H9 (cell line): ENCODE measurements around the gene BCL2L1. TPM values are rescaled to one million over a fixed set of nuclear protein-coding genes. Genes with fewer than 3 reads are reported as not detected.

Experiments used
- DNase-seq: peaks from one replicate; pipeline ENCODE4 v3.0.0-alpha.2; 2017
- H2AFZ ChIP-seq: one replicate; pipeline ENCODE4 v1.6.1; 2013; ENCODE audit warnings: mild to moderate bottlenecking, low read length, control low read depth, moderate library complexity
- H2AK5ac ChIP-seq: 2 replicates; pipeline ENCODE4 v1.6.1; 2013; ENCODE audit warnings: low read length, control low read depth, mixed read lengths; ENCODE audit not compliant: insufficient read length
- H2BK120ac ChIP-seq: one replicate; pipeline ENCODE4 v1.6.1; 2013; ENCODE audit warnings: low read depth, mild to moderate bottlenecking, low read length, control low read depth, inconsistent platforms; ENCODE audit not compliant: poor library complexity, severe bottlenecking
- H2BK12ac ChIP-seq: 2 replicates; pipeline ENCODE4 v1.6.1; 2013; ENCODE audit warnings: low read length, control low read depth, mixed read lengths, low read depth; ENCODE audit not compliant: insufficient read length
- H2BK15ac ChIP-seq: 2 replicates; pipeline ENCODE4 v1.6.1; 2013; ENCODE audit warnings: low read depth, low read length, control low read depth
- H2BK20ac ChIP-seq: one replicate; pipeline ENCODE4 v1.6.1; 2013; ENCODE audit warnings: low read depth, mild to moderate bottlenecking, low read length, control low read depth, inconsistent platforms; ENCODE audit not compliant: poor library complexity, severe bottlenecking
- H2BK5ac ChIP-seq: 2 replicates; pipeline ENCODE4 v1.6.1; 2013; ENCODE audit warnings: low read length, control low read depth, mixed read lengths; ENCODE audit not compliant: insufficient read length
- H3K14ac ChIP-seq: 2 replicates; pipeline ENCODE4 v1.6.1; 2013; ENCODE audit warnings: low read length, control low read depth; ENCODE audit not compliant: insufficient read depth
- H3K18ac ChIP-seq: 2 replicates; pipeline ENCODE4 v1.6.1; 2013; ENCODE audit warnings: low read depth, mild to moderate bottlenecking, mixed read lengths, low read length, control low read depth; ENCODE audit not compliant: insufficient read length
- H3K23ac ChIP-seq: 2 replicates; pipeline ENCODE4 v1.6.1; 2013; ENCODE audit warnings: low read length, control low read depth, mixed read lengths, low read depth; ENCODE audit not compliant: insufficient read length
- H3K23me2 ChIP-seq: 2 replicates; pipeline ENCODE4 v1.6.1; 2013; ENCODE audit warnings: low read depth, mild to moderate bottlenecking, mixed read lengths, low read length, control low read depth; ENCODE audit not compliant: insufficient read length, poor library complexity, severe bottlenecking
- H3K27ac ChIP-seq: 2 replicates; pipeline ENCODE4 v1.5.1; 2013; ENCODE audit warnings: low read length, control low read depth, mixed read lengths, low read depth; ENCODE audit not compliant: insufficient read length
- H3K27me3 ChIP-seq: 2 replicates; pipeline ENCODE4 v1.6.1; 2013; ENCODE audit warnings: low read length, control low read depth, inconsistent platforms; ENCODE audit not compliant: insufficient read depth
- H3K4ac ChIP-seq: 2 replicates; pipeline ENCODE4 v1.6.1; 2013; ENCODE audit warnings: low read depth, mild to moderate bottlenecking, control low read depth, inconsistent platforms, low read length, moderate library complexity
- H3K4me1 ChIP-seq: 2 replicates; pipeline ENCODE4 v1.6.1; 2013; ENCODE audit warnings: low read length, control low read depth, inconsistent platforms; ENCODE audit not compliant: insufficient read depth
- H3K4me2 ChIP-seq: 2 replicates; pipeline ENCODE4 v1.6.1; 2013; ENCODE audit warnings: low read length, control low read depth, mixed read lengths; ENCODE audit not compliant: insufficient read length, insufficient read depth
- H3K56ac ChIP-seq: 2 replicates; pipeline ENCODE4 v1.6.1; 2013; ENCODE audit warnings: low read depth, mild to moderate bottlenecking, mixed read lengths, low read length, control low read depth; ENCODE audit not compliant: insufficient read length
- H3K79me1 ChIP-seq: 2 replicates; pipeline ENCODE4 v1.6.1; 2013; ENCODE audit warnings: low read depth, mild to moderate bottlenecking, moderate library complexity, low read length, control low read depth, inconsistent platforms; ENCODE audit not compliant: insufficient read depth, poor library complexity, severe bottlenecking
- H3K79me2 ChIP-seq: 2 replicates; pipeline ENCODE4 v1.6.1; 2013; ENCODE audit warnings: low read length, control low read depth, inconsistent platforms; ENCODE audit not compliant: insufficient read depth
- H3K9ac ChIP-seq: 2 replicates; pipeline ENCODE4 v1.6.1; 2013; ENCODE audit warnings: low read length, control low read depth, mixed read lengths; ENCODE audit not compliant: insufficient read length; ENCODE audit errors: extremely low read depth
- H3K9me3 ChIP-seq: one replicate; pipeline ENCODE4 v1.6.1; 2013; ENCODE audit warnings: low read depth, low read length, inconsistent platforms; ENCODE audit not compliant: control insufficient read depth
- H3T11ph ChIP-seq: one replicate; pipeline ENCODE4 v1.6.1; 2013; ENCODE audit warnings: mild to moderate bottlenecking, low read length, control low read depth, inconsistent platforms
- H4K20me1 ChIP-seq: one replicate; pipeline ENCODE4 v1.6.1; 2013; ENCODE audit not compliant: control insufficient read depth, insufficient read length, insufficient read depth
- H4K5ac ChIP-seq: 2 replicates; pipeline ENCODE4 v1.6.1; 2013; ENCODE audit warnings: low read depth, mild to moderate bottlenecking, mixed read lengths, low read length, control low read depth; ENCODE audit not compliant: insufficient read length
- H4K8ac ChIP-seq: replicated peaks from 2 replicates; pipeline ENCODE4 v1.6.1; 2013; ENCODE audit warnings: low read length, control low read depth, mixed read lengths, low read depth; ENCODE audit not compliant: insufficient read length
- H4K91ac ChIP-seq: 2 replicates; pipeline ENCODE4 v1.6.1; 2013; ENCODE audit warnings: low read depth, mild to moderate bottlenecking, moderate library complexity, mixed read lengths, low read length, control low read depth; ENCODE audit not compliant: insufficient read length
- H3K27ac Mint-ChIP-seq, 3 experiments: 2 replicates in 2 of 3; 3 replicates in 1 of 3; pipeline ENCODE4 v1.8.0; 2020 to 2021; ENCODE audit warnings: mixed read lengths in 3 of 3, mild to moderate bottlenecking in 1 of 3, moderate library complexity in 1 of 3
- H3K27me3 Mint-ChIP-seq: 2 replicates; pipeline ENCODE4 v1.8.0; 2021; ENCODE audit warnings: low read depth, mild to moderate bottlenecking, moderate library complexity, mixed read lengths
- H3K36me3 Mint-ChIP-seq, 3 experiments: 2 replicates in 2 of 3; 3 replicates in 1 of 3; pipeline ENCODE4 v1.8.0; 2020 to 2021; ENCODE audit warnings: low read depth in 3 of 3, mixed read lengths in 3 of 3; ENCODE audit not compliant: insufficient read depth in 1 of 3
- H3K4me1 Mint-ChIP-seq, 2 experiments: 2 replicates each; pipeline ENCODE4 v1.8.0; 2020; ENCODE audit warnings: mixed read lengths in 2 of 2
- H3K4me3 Mint-ChIP-seq, 2 experiments: 2 replicates in 1 of 2; 3 replicates in 1 of 2; pipeline ENCODE4 v1.8.0; 2020 to 2021; ENCODE audit warnings: mild to moderate bottlenecking in 2 of 2, mixed read lengths in 2 of 2, moderate library complexity in 1 of 2
- H3K9me3 Mint-ChIP-seq, 2 experiments: 2 replicates in 1 of 2; 3 replicates in 1 of 2; pipeline ENCODE4 v1.8.0; 2020; ENCODE audit warnings: mild to moderate bottlenecking in 2 of 2, mixed read lengths in 2 of 2, moderate library complexity in 1 of 2
- CTCF ChIP-seq: fragments of 200-600 bp; sonication (generic); conservative IDR thresholded peaks from 3 replicates; pipeline ENCODE4 v1.8.0; 2021; ENCODE audit warnings: antibody characterized with exemption, mild to moderate bottlenecking
- total RNA-seq: library from RNA; stranded (reverse); gene quantifications from 2 replicates; pipeline ENCODE4 v1.2.1, GENCODE V29; 2021

Gene BCL2L1
- total RNA-seq, 1 experiment from 2014 or later = 105 TPM

- H3K27ac ChIP-seq = no peak overlapping the region
Observed at GRCh38 chr20:31705191-31705590, 17.5 kb downstream of the BCL2L1 start.

More at GRCh38 chr20:31705191-31705590, 17.5 kb downstream of the BCL2L1 start:
- Histone ChIP-seq H4K20me1 (no peaks in the 10 kb centered on the region), H3K4me1 (no peaks in the 10 kb centered on the region), H3K14ac (no peak overlapping the region), H3K27me3 (no peaks in the 10 kb centered on the region), H4K91ac (no peak overlapping the region), H2AK5ac (no peak overlapping the region), H3K23me2 (no peaks in the 10 kb centered on the region), H3T11ph (no peak overlapping the region), H2AFZ (no peak overlapping the region), H3K18ac (no peak overlapping the region), H3K79me2 (0 out of 2 replicates have a peak, but pooled peaks cover 2% of the 10 kb centered on the region), H3K9me3 (no peaks in the 10 kb centered on the region), H2BK120ac (no peak overlapping the region), H2BK5ac (no peak overlapping the region), H3K4ac (no peak overlapping the region), H4K5ac (no peak overlapping the region), H3K56ac (no peak overlapping the region), H2BK20ac (no peak overlapping the region), H2BK12ac (no peak overlapping the region), H4K8ac (no peak overlapping the region), H3K9ac (no peak overlapping the region), H3K23ac (no peak overlapping the region), H2BK15ac (no peak overlapping the region), H3K79me1 (no peaks in the 10 kb centered on the region), H3K4me2 (no peak overlapping the region)
- Mint-ChIP-seq H3K27me3 (no peaks in the 10 kb centered on the region), H3K36me3 (peaks cover 1 to 53% (median 29%) of the 10 kb centered on the region in 3 experiments; a peak in 6 of 7 replicates), H3K4me1 (peaks cover 33 to 34% of the 10 kb centered on the region in 2 experiments), H3K4me3 (no peak overlapping the region), H3K27ac (no peak overlapping the region), H3K9me3 (no peaks in the 10 kb centered on the region)
- DNase-seq = no peak
- TF ChIP-seq CTCF = no peak
